GM12878 (cell line): ENCODE data around the gene TNFAIP2. TPM values are rescaled to one million over a fixed set of nuclear protein-coding genes. Genes with fewer than 3 reads are reported as not detected.
A peak's percentile ranks its signal among the peaks of the same experiment; 100 is the strongest.

Source experiments
- ATF2 ChIP-seq: IDR thresholded peaks from 2 replicates; pipeline ENCODE4 v1.6.1; 2012; ENCODE audit warnings: low read length, inconsistent platforms
- BACH1 ChIP-seq: fragments of 450-650 bp; IDR thresholded peaks from 2 replicates; pipeline ENCODE4 v1.6.1; 2017; ENCODE audit warnings: mild to moderate bottlenecking, borderline replicate concordance
- FOXK2 ChIP-seq: fragments of 450-650 bp; IDR thresholded peaks from 2 replicates; pipeline ENCODE4 v1.6.1; 2017; ENCODE audit warnings: mild to moderate bottlenecking, moderate library complexity
- IKZF1 ChIP-seq: fragments of 450-650 bp; conservative IDR thresholded peaks from 2 replicates; pipeline ENCODE4 v1.6.1; 2017; ENCODE audit warnings: antibody characterized with exemption, mild to moderate bottlenecking
- NFYB ChIP-seq: IDR thresholded peaks from 2 replicates; pipeline ENCODE4 v1.6.1; 2011; ENCODE audit warnings: low read depth, mild to moderate bottlenecking, low read length, improper control_type of control experiment, moderate library complexity; ENCODE audit not compliant: insufficient read depth
- PAX5 ChIP-seq: IDR thresholded peaks from 2 replicates; pipeline ENCODE4 v1.6.1; 2011; ENCODE audit warnings: low read depth, low read length, borderline replicate concordance
- PRDM15 ChIP-seq: fragments of 450-650 bp; formaldehyde crosslinking; IDR thresholded peaks from 2 replicates; pipeline ENCODE4 v1.4.0; 2020; ENCODE audit warnings: mild to moderate bottlenecking, moderate library complexity
- SIN3A ChIP-seq: IDR thresholded peaks from 2 replicates; pipeline ENCODE4 v1.6.1; 2012; ENCODE audit warnings: low read depth, low read length, improper control_type of control experiment
- YY1 ChIP-seq: IDR thresholded peaks from 2 replicates; pipeline ENCODE4 v1.6.1; 2011; ENCODE audit warnings: low read depth, mild to moderate bottlenecking, low read length
- ZNF217 ChIP-seq: fragments of 450-650 bp; IDR thresholded peaks from 2 replicates; pipeline ENCODE4 v1.6.1; 2017; ENCODE audit warnings: antibody characterized with exemption, mild to moderate bottlenecking
- polyA plus RNA-seq, 11 experiments: library from polyadenylated mRNA; depleted of rRNA in 4 of 11; unstranded in 6 of 11; stranded (reverse) in 5 of 11; fragments of >200 nt; fragmentation: Nextera tagmentation in 4 of 11; fragmentation: Illumina TruSeq in 1 of 11; extraction: Ambion mirVana in 4 of 11; extraction: Trizol in 1 of 11; gene quantifications; 1 replicate in 1 of 11; 2 replicates in 10 of 11; pipeline versions ENCODE4 v1.2.1 to v1.2.3, GENCODE V29; 2011 to 2016; ENCODE audit warnings: inconsistent platforms in 2 of 11, missing spikeins in 2 of 11, low read depth in 1 of 11
- total RNA-seq, 4 experiments: library from RNA; depleted of rRNA in 3 of 4; stranded (reverse); fragments of >200 nt in 3 of 4; fragmentation: Illumina TruSeq in 1 of 4; extraction: Trizol in 1 of 4; gene quantifications; 2 replicates each; pipeline versions ENCODE4 v1.2.1 to v1.2.3, GENCODE V29; 2013 to 2021
- TF ChIP-seq, protein P1 (sequence below): IDR thresholded peaks from 2 replicates; pipeline ENCODE4 v1.6.1; 2012; ENCODE audit warnings: improper control_type of control experiment, low read depth, low read length; ENCODE audit not compliant: insufficient replicate concordance
- TF ChIP-seq, protein P2 (sequence below): IDR thresholded peaks from 2 replicates; pipeline ENCODE4 v1.6.1; 2012; ENCODE audit warnings: mild to moderate bottlenecking, low read depth, low read length
- TF ChIP-seq, protein P3 (sequence below), 3 experiments: IDR thresholded peaks in 2 of 3; conservative IDR thresholded peaks in 1 of 3; 2 replicates each; pipeline ENCODE4 v1.5.1; 2011; ENCODE audit warnings: low read depth in 3 of 3, low read length in 3 of 3, mild to moderate bottlenecking in 3 of 3, control low read depth in 2 of 3, moderate library complexity in 2 of 3, inconsistent platforms in 1 of 3, mixed read lengths in 1 of 3; ENCODE audit not compliant: control insufficient read depth in 2 of 3, insufficient read depth in 1 of 3; ENCODE audit errors: extremely low read depth in 1 of 3

TNFAIP2 gene
- total and polyA plus RNA-seq, 10 of the 15 experiments (the other 5 are each of a cell fraction or from before 2014, with no cell fraction given), result 7.1 to 150 (median 74.5) TPM

GRCh38 chr14:103111232-103111868 lies 11.9 kb upstream of the TNFAIP2 start (continued):
- TF ChIP-seq, protein P1, sequence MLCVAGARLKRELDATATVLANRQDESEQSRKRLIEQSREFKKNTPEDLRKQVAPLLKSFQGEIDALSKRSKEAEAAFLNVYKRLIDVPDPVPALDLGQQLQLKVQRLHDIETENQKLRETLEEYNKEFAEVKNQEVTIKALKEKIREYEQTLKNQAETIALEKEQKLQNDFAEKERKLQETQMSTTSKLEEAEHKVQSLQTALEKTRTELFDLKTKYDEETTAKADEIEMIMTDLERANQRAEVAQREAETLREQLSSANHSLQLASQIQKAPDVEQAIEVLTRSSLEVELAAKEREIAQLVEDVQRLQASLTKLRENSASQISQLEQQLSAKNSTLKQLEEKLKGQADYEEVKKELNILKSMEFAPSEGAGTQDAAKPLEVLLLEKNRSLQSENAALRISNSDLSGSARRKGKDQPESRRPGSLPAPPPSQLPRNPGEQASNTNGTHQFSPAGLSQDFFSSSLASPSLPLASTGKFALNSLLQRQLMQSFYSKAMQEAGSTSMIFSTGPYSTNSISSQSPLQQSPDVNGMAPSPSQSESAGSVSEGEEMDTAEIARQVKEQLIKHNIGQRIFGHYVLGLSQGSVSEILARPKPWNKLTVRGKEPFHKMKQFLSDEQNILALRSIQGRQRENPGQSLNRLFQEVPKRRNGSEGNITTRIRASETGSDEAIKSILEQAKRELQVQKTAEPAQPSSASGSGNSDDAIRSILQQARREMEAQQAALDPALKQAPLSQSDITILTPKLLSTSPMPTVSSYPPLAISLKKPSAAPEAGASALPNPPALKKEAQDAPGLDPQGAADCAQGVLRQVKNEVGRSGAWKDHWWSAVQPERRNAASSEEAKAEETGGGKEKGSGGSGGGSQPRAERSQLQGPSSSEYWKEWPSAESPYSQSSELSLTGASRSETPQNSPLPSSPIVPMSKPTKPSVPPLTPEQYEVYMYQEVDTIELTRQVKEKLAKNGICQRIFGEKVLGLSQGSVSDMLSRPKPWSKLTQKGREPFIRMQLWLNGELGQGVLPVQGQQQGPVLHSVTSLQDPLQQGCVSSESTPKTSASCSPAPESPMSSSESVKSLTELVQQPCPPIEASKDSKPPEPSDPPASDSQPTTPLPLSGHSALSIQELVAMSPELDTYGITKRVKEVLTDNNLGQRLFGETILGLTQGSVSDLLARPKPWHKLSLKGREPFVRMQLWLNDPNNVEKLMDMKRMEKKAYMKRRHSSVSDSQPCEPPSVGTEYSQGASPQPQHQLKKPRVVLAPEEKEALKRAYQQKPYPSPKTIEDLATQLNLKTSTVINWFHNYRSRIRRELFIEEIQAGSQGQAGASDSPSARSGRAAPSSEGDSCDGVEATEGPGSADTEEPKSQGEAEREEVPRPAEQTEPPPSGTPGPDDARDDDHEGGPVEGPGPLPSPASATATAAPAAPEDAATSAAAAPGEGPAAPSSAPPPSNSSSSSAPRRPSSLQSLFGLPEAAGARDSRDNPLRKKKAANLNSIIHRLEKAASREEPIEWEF, result no peak
- TF ChIP-seq ATF2 (no peak), IKZF1 (peak; percentile 89), PRDM15 (no peak), SIN3A (no peak), PAX5 (0 out of 2 replicates have a peak, but pooled peaks have one; percentile 14), NFYB (no peak), YY1 (0 out of 2 replicates have a peak, but pooled peaks have one; percentile 22), ZNF217 (no peak; the same call in 1 of the 2 replicates), FOXK2 (no peak), BACH1 (no peak)
- TF ChIP-seq, protein P2, sequence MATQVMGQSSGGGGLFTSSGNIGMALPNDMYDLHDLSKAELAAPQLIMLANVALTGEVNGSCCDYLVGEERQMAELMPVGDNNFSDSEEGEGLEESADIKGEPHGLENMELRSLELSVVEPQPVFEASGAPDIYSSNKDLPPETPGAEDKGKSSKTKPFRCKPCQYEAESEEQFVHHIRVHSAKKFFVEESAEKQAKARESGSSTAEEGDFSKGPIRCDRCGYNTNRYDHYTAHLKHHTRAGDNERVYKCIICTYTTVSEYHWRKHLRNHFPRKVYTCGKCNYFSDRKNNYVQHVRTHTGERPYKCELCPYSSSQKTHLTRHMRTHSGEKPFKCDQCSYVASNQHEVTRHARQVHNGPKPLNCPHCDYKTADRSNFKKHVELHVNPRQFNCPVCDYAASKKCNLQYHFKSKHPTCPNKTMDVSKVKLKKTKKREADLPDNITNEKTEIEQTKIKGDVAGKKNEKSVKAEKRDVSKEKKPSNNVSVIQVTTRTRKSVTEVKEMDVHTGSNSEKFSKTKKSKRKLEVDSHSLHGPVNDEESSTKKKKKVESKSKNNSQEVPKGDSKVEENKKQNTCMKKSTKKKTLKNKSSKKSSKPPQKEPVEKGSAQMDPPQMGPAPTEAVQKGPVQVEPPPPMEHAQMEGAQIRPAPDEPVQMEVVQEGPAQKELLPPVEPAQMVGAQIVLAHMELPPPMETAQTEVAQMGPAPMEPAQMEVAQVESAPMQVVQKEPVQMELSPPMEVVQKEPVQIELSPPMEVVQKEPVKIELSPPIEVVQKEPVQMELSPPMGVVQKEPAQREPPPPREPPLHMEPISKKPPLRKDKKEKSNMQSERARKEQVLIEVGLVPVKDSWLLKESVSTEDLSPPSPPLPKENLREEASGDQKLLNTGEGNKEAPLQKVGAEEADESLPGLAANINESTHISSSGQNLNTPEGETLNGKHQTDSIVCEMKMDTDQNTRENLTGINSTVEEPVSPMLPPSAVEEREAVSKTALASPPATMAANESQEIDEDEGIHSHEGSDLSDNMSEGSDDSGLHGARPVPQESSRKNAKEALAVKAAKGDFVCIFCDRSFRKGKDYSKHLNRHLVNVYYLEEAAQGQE, result no peak
- TF ChIP-seq, protein P3, sequence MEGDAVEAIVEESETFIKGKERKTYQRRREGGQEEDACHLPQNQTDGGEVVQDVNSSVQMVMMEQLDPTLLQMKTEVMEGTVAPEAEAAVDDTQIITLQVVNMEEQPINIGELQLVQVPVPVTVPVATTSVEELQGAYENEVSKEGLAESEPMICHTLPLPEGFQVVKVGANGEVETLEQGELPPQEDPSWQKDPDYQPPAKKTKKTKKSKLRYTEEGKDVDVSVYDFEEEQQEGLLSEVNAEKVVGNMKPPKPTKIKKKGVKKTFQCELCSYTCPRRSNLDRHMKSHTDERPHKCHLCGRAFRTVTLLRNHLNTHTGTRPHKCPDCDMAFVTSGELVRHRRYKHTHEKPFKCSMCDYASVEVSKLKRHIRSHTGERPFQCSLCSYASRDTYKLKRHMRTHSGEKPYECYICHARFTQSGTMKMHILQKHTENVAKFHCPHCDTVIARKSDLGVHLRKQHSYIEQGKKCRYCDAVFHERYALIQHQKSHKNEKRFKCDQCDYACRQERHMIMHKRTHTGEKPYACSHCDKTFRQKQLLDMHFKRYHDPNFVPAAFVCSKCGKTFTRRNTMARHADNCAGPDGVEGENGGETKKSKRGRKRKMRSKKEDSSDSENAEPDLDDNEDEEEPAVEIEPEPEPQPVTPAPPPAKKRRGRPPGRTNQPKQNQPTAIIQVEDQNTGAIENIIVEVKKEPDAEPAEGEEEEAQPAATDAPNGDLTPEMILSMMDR (IDR thresholded peaks at IDR 0.05 in 2 of 3, conservative IDR thresholded peaks at IDR 0.05 in 1 of 3; ENCODE audit: control insufficient read depth in 2 of 3, extremely low read depth in 1 of 3, insufficient read depth in 1 of 3, low read depth in 3 of 3, low read length in 3 of 3), result no peak
